Lung microvascular endothelial cell (primary cell): Measurements from ENCODE around the gene CERS6. TPM values are rescaled to one million over a fixed set of nuclear protein-coding genes. Genes with fewer than 3 reads are reported as not detected.
"Not testable (repeated sequence)": the region's sequence is repeated elsewhere in the genome, so short reads cannot be mapped to it uniquely, and the experiment has no call there.

Experiments used
- DNase-seq, 2 donors: peaks; one replicate each; pipeline versions ENCODE4 v3.0.0 to v3.0.0-alpha.2; 2010; ENCODE audit warnings: low read depth in 2 of 2
- total RNA-seq: library from RNA; depleted of rRNA; stranded (reverse); fragments of >200 nt; gene quantifications from 2 replicates; pipeline ENCODE4 v1.2.1, GENCODE V29; 2014

Gene CERS6
- total RNA-seq, 1 donor from 2014 or later = 44.6 TPM

- DNase-seq = no peak
Measured at GRCh38 chr2:168467729-168468128, 11.7 kb downstream of the CERS6 start.

- DNase-seq = no peak
Measured at GRCh38 chr2:168468354-168468753, 12.3 kb downstream of the CERS6 start.

GRCh38 chr2:168469281-168469988, 13.4 kb downstream of the CERS6 start:
- no peak for DNase-seq

- DNase-seq = no peak
Measured at GRCh38 chr2:168470320-168471162, 14.5 kb downstream of the CERS6 start.

- DNase-seq = no peak
Measured at GRCh38 chr2:168471163-168471475, 15.0 kb downstream of the CERS6 start.

GRCh38 chr2:168475636-168476035, 19.6 kb downstream of the CERS6 start:
- DNase-seq = no peak

GRCh38 chr2:168478206-168478605, 22.1 kb downstream of the CERS6 start:
- no peak for DNase-seq

- no peak for DNase-seq
Measured at GRCh38 chr2:168480356-168480755, 24.3 kb downstream of the CERS6 start.

GRCh38 chr2:168480825-168481585, 24.9 kb downstream of the CERS6 start:
- DNase-seq = no peak

GRCh38 chr2:168482269-168482668, 26.2 kb downstream of the CERS6 start:
- DNase-seq = no peak

- no peak for DNase-seq
Measured at GRCh38 chr2:168482952-168483831, 27.1 kb downstream of the CERS6 start.

GRCh38 chr2:168486477-168486876, 30.4 kb downstream of the CERS6 start:
- DNase-seq = no peak

GRCh38 chr2:168490015-168490874, 34.2 kb downstream of the CERS6 start:
- peak; percentile 46 to 84 for DNase-seq

GRCh38 chr2:168490946-168491605, 35.0 kb downstream of the CERS6 start:
- DNase-seq = peak in 1 of 2 donors; percentile 44

GRCh38 chr2:168491728-168492127, 35.7 kb downstream of the CERS6 start:
- not testable (repeated sequence) for DNase-seq

- DNase-seq = not testable (repeated sequence)
Measured at GRCh38 chr2:168493219-168493618, 37.1 kb downstream of the CERS6 start.

GRCh38 chr2:168494190-168494711, 38.2 kb downstream of the CERS6 start:
- DNase-seq = peak; percentile 3 to 14

GRCh38 chr2:168495524-168495923, 39.5 kb downstream of the CERS6 start:
- no peak for DNase-seq

- no peak for DNase-seq
Measured at GRCh38 chr2:168496906-168497305, 40.8 kb downstream of the CERS6 start.
